Heart left ventricle (tissue), 16 donors: ENCODE measurements around the gene CRADD. TPM values are rescaled to one million over a fixed set of nuclear protein-coding genes. Genes with fewer than 3 reads are reported as not detected.

Experiments
- ATAC-seq, 4 donors: fragments of 200-7000 bp; cut with Tn5 transposase; one replicate each; pipeline ENCODE4 v1.9.1; 2020 to 2022; ENCODE audit warnings: moderate library complexity in 4 of 4, mild to moderate bottlenecking in 3 of 4, moderate number of reproducible peaks in 1 of 4
- DNase-seq, 5 donors: peaks; one replicate each; pipeline ENCODE4 v3.0.0-alpha.2; 2020
- H3K27ac ChIP-seq, 12 donors: fragments of 200-600 bp; sonication (generic) in 4 of 12; one replicate each; pipeline versions ENCODE4 v1.5.0 to v1.8.0; 2016 to 2022; ENCODE audit warnings: mild to moderate bottlenecking in 2 of 12
- H3K27me3 ChIP-seq, 9 donors: fragments of 200-600 bp; sonication (generic) in 2 of 9; one replicate each; pipeline versions ENCODE4 v1.5.1 to v1.8.0; 2016 to 2022; ENCODE audit warnings: mild to moderate bottlenecking in 3 of 9
- H3K36me3 ChIP-seq, 9 donors: fragments of 200-600 bp; sonication (generic) in 2 of 9; one replicate each; pipeline versions ENCODE4 v1.5.0 to v1.8.0; 2018 to 2022; ENCODE audit warnings: mild to moderate bottlenecking in 2 of 9
- H3K4me1 ChIP-seq, 12 donors: fragments of 200-600 bp; sonication (generic) in 4 of 12; one replicate each; pipeline versions ENCODE4 v1.5.0 to v1.8.0; 2016 to 2022; ENCODE audit warnings: mild to moderate bottlenecking in 3 of 12
- H3K4me3 ChIP-seq, 12 donors: fragments of 200-600 bp; sonication (generic) in 4 of 12; one replicate each; pipeline versions ENCODE4 v1.5.0 to v1.8.0; 2017 to 2022; ENCODE audit warnings: mild to moderate bottlenecking in 9 of 12, moderate library complexity in 4 of 12
- H3K9me3 ChIP-seq, 12 donors: fragments of 200-600 bp; sonication (generic) in 4 of 12; one replicate each; pipeline versions ENCODE4 v1.5.0 to v1.8.0; 2016 to 2022; ENCODE audit warnings: mild to moderate bottlenecking in 1 of 12
- POLR2A ChIP-seq, 2 donors: fragments of 450-650 bp; IDR thresholded peaks; one replicate each; pipeline ENCODE4 v1.6.1; 2017; ENCODE audit warnings: antibody characterized with exemption in 2 of 2, mild to moderate bottlenecking in 2 of 2, moderate library complexity in 2 of 2
- WGBS, 4 donors: extraction: QIAGEN DNeasy Blood & Tissue Kit in 2 of 4; methylation state at CpG; one replicate each; pipeline versions ENCODE4 v1.1.5 to v1.1.7; 2013 to 2018; 5-methylcytosine and 5-hydroxymethylcytosine counted together
- intact Hi-C, 10 donors: fragments of 100-400 bp; cut with DNase I; formaldehyde crosslinking; loops; one replicate each; pipeline versions ENCODE4 v1.11.1 to v1.14.2; 2022
- polyA plus RNA-seq, 2 donors: library from polyadenylated mRNA; stranded (reverse); fragments of 200-250 nt; gene quantifications; one replicate each; pipeline ENCODE4 v1.2.3, GENCODE V29; 2013
- total RNA-seq, 9 donors: library from RNA; depleted of rRNA in 2 of 9; stranded (reverse); fragments of >200 nt in 2 of 9; fragmentation: NEBNext Ultra II Directional in 3 of 9; extraction: Animal tissue kit (Norgen Biotek cat#: 25700) in 3 of 9; gene quantifications; one replicate each; pipeline versions ENCODE4 v1.1.0 to v1.2.4, GENCODE V29; 2016 to 2023
- TF ChIP-seq, protein P1 (sequence below), 12 donors: fragments of 200-600 bp; sonication (generic) in 4 of 12; IDR thresholded peaks; one replicate each; pipeline versions ENCODE4 v1.5.0 to v1.8.0; 2018 to 2022; ENCODE audit warnings: antibody characterized with exemption in 12 of 12, mild to moderate bottlenecking in 5 of 12
- donor health status: ischemic (EF 13 %, LVEDD 7.1; RV severe dilation, severe dysfunction).
- donor health status: healthy with polysubstance abuse.
- donor health status: DM: no; HTN: yes; CAD: no.
- donor health status: DM: no; HTN: no; CAD: no.
- donor health status: ischemic (EF 25% LVEDD 6.9; RV normal size, moderate dysfunction).
- donor health status: ischemic (EF 25% LVEDD 5.7; RV mildly dilated, moderate dysfunction).
- donor health status: healthy.
- donor health status: DM: yes; HTN: yes; CAD: no.
- donor health status: ischemic (EF 35%, LVEDD 5.7; RV mildly dilated, moderate dysfunction).
- donor health status: nonischemic (EF 11% LVEDD 7.7; RV severe dilation, severe dysfunction).
- donor health status: DM: yes; HTN: yes; CAD: no.
- donor health status: PGD.
- donor health status: ischemic (EF 29% LVEDD 5.4; RV normal size, mild dysfunction).
- donor health status: nonischemic (EF 23%, LVEDD 6.1; RV moderate dilation, normal function).

Gene CRADD
- total and polyA plus RNA-seq, 11 donors = 11.0 to 100 (median 44.5) TPM

DNA sequence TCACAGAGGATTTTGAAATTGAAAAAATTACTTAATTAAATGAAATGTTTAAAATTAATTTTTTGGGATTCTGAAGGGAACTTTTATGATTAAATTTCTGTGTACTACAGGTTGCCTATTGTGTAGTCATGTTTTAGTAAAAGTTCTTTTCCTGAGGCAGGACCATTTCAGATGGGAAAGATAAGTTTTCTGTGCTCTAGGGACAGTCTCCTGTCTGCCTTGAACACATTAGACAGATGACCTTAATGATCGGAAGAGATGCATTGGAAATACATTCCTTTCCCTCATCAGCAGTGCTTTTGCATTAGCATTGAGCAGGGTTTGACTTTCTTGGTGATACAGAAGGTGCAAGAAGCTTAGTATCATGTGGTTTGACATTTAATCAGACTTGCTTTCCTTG is 28.1 kb downstream of the CRADD start:
- no peaks in the 10 kb centered on the region for H3K36me3 ChIP-seq
- no peaks in the 10 kb centered on the region for H3K27me3 ChIP-seq
- H3K4me3 ChIP-seq = no peak overlapping the region
- intact Hi-C loops = no loop called here
- 58 to 91% (median 86%) methylated on average over 1 of the region's 1 CpG for WGBS, 4 donors
- H3K4me1 ChIP-seq = peaks cover 0 to 66% (median 40%) of the 10 kb centered on the region in 12 donors
- TF ChIP-seq, protein P1, sequence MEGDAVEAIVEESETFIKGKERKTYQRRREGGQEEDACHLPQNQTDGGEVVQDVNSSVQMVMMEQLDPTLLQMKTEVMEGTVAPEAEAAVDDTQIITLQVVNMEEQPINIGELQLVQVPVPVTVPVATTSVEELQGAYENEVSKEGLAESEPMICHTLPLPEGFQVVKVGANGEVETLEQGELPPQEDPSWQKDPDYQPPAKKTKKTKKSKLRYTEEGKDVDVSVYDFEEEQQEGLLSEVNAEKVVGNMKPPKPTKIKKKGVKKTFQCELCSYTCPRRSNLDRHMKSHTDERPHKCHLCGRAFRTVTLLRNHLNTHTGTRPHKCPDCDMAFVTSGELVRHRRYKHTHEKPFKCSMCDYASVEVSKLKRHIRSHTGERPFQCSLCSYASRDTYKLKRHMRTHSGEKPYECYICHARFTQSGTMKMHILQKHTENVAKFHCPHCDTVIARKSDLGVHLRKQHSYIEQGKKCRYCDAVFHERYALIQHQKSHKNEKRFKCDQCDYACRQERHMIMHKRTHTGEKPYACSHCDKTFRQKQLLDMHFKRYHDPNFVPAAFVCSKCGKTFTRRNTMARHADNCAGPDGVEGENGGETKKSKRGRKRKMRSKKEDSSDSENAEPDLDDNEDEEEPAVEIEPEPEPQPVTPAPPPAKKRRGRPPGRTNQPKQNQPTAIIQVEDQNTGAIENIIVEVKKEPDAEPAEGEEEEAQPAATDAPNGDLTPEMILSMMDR (IDR thresholded peaks at IDR 0.05) = no peak
- no peak for TF ChIP-seq POLR2A (IDR thresholded peaks at IDR 0.05)
- DNase-seq = no peak
- ATAC-seq = no peak
- H3K9me3 ChIP-seq = peaks cover 0 to 25% (median 12%) of the 10 kb centered on the region in 12 donors
- H3K27ac ChIP-seq = peak overlapping the region in 1 of 12 donors; percentile 51

- Histone ChIP-seq H3K4me1 (peaks cover 0 to 59% (median 34%) of the 10 kb centered on the region in 12 donors), H3K36me3 (no peaks in the 10 kb centered on the region), H3K27me3 (no peaks in the 10 kb centered on the region), H3K9me3 (peaks cover 0 to 28% (median 14%) of the 10 kb centered on the region in 12 donors), H3K27ac (peak overlapping the region in 1 of 12 donors; percentile 30), H3K4me3 (no peak overlapping the region)
- 48 to 57% (median 52%) methylated on average over 2 of the region's 2 CpGs for WGBS, 4 donors
- ATAC-seq (peak in 1 of 4 donors; percentile 44), DNase-seq (no peak)
- TF ChIP-seq, protein P1 (IDR thresholded peaks at IDR 0.05) = no peak
- TF ChIP-seq POLR2A (IDR thresholded peaks at IDR 0.05) = no peak
- intact Hi-C loops = no loop called here
Measured at GRCh38 chr12:93706387-93706786, 29.2 kb downstream of the CRADD start.

- ATAC-seq (no peak), DNase-seq (no peak)
- H3K4me1 ChIP-seq = peaks cover 0 to 61% (median 32%) of the 10 kb centered on the region in 12 donors
- H3K4me3 ChIP-seq = no peak overlapping the region
- peak overlapping the region in 4 of 12 donors; percentile 4 to 30 (median 14) for H3K27ac ChIP-seq
- WGBS, 4 donors = 67 to 73% (median 70%) methylated on average over 2 of the region's 2 CpGs
- peaks cover 0 to 28% (median 14%) of the 10 kb centered on the region in 12 donors for H3K9me3 ChIP-seq
- no peak for TF ChIP-seq POLR2A (IDR thresholded peaks at IDR 0.05)
- TF ChIP-seq, protein P1 (IDR thresholded peaks at IDR 0.05) = no peak
- intact Hi-C loops = no loop called here
- H3K36me3 ChIP-seq = no peaks in the 10 kb centered on the region
- no peaks in the 10 kb centered on the region for H3K27me3 ChIP-seq
Measured at GRCh38 chr12:93706824-93707223, 29.6 kb downstream of the CRADD start.

DNA sequence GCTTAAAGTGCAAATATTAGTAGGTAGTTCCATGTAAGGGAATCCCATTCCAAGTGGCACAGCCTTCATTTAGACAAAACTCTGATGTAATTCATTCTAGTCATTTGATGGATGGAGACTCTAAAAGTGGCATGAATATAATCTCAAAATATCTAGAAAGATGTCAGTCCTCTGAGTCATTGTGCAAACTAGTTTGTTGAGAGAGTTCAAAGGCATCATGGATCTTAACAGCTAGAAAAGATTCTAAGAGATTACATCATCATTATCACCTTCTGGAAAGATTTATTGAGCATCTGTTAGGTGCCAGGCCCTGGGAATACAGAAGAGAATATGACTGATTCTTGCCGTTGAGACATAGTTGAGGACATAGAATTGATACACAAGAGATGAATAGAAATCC is 30.7 kb downstream of the CRADD start:
- TF ChIP-seq POLR2A (IDR thresholded peaks at IDR 0.05) = no peak
- TF ChIP-seq, protein P1 (IDR thresholded peaks at IDR 0.05) = no peak
- Histone ChIP-seq H3K27ac (peak overlapping the region in 2 of 12 donors; percentile 8 to 21), H3K4me1 (peaks cover 0 to 62% (median 26%) of the 10 kb centered on the region in 12 donors), H3K9me3 (peaks cover 0 to 28% (median 14%) of the 10 kb centered on the region in 12 donors), H3K36me3 (no peaks in the 10 kb centered on the region), H3K4me3 (no peak overlapping the region), H3K27me3 (no peaks in the 10 kb centered on the region)
- DNase-seq (no peak), ATAC-seq (no peak)
- 89 to 98% (median 95%) methylated on average over 1 of the region's 1 CpG for WGBS, 4 donors
- intact Hi-C loops = no loop called here
